Astrocyte (in vitro differentiated cells and primary cell): ENCODE measurements around the gene GPR12.

Source experiments
- CTCF ChIP-seq: IDR thresholded peaks from 2 replicates; pipeline ENCODE4 v1.5.1; 2011; ENCODE audit warnings: low read depth, mild to moderate bottlenecking, inconsistent platforms, low read length, moderate library complexity; ENCODE audit not compliant: insufficient read depth
- EZH2 ChIP-seq: IDR thresholded peaks from 2 replicates; pipeline ENCODE4 v1.6.1; 2012; ENCODE audit warnings: mild to moderate bottlenecking, low read length, inconsistent platforms; ENCODE audit not compliant: insufficient read depth

- TF ChIP-seq CTCF (no peak), EZH2 (no peak)
These were observed 2.3 kb upstream of the GPR12 start for GRCh38 chr13:26762745-26763345.
